Progenitor cell of endocrine pancreas (in vitro differentiated cells): Measurements from ENCODE around the gene SLC47A2. TPM values are rescaled to one million over a fixed set of nuclear protein-coding genes. Genes with fewer than 3 reads are reported as not detected.

Experiments used
- DNase-seq: peaks from one replicate; pipeline ENCODE4 v3.0.0; 2021; ENCODE audit warnings: low spot score; ENCODE audit not compliant: unreplicated experiment
- H3K27ac Mint-ChIP-seq: 2 replicates; pipeline ENCODE4 v1.8.0; 2021; ENCODE audit warnings: mild to moderate bottlenecking, moderate library complexity, mixed read lengths
- H3K27me3 Mint-ChIP-seq: 2 replicates; pipeline ENCODE4 v1.8.0; 2021; ENCODE audit warnings: mixed read lengths
- H3K36me3 Mint-ChIP-seq: 2 replicates; pipeline ENCODE4 v1.8.0; 2022; ENCODE audit warnings: mixed read lengths; ENCODE audit not compliant: insufficient read depth
- H3K4me1 Mint-ChIP-seq: 2 replicates; pipeline ENCODE4 v1.8.0; 2021; ENCODE audit warnings: low read depth, mixed read lengths
- H3K4me3 Mint-ChIP-seq: 2 replicates; pipeline ENCODE4 v1.8.0; 2021; ENCODE audit warnings: low read depth, mild to moderate bottlenecking, moderate library complexity, mixed read lengths
- H3K9me3 Mint-ChIP-seq: 2 replicates; pipeline ENCODE4 v1.8.0; 2021; ENCODE audit warnings: low read depth, mixed read lengths
- CTCF ChIP-seq: fragments of 200-600 bp; sonication (generic); IDR thresholded peaks from one replicate; pipeline ENCODE4 v1.5.0; 2021; ENCODE audit warnings: antibody characterized with exemption, mild to moderate bottlenecking; ENCODE audit not compliant: unreplicated experiment
- total RNA-seq: library from RNA; stranded (reverse); gene quantifications from 2 replicates; pipeline ENCODE4 v1.2.1, GENCODE V29; 2021

The SLC47A2 gene
- total RNA-seq, 1 donor from 2014 or later: not detected

- TF ChIP-seq CTCF: no peak
- no peak for DNase-seq
- Mint-ChIP-seq H3K4me3 (no peak overlapping the region), H3K27ac (no peak overlapping the region), H3K36me3 (no peaks in the 10 kb centered on the region), H3K4me1 (no peaks in the 10 kb centered on the region), H3K9me3 (no peaks in the 10 kb centered on the region), H3K27me3 (peaks cover 13% of the 10 kb centered on the region)
Observed at GRCh38 chr17:19723964-19724363, 7.6 kb upstream of the SLC47A2 start.

GRCh38 chr17:19720631-19721426 is 4.4 kb upstream of the SLC47A2 start:
- peaks cover 17% of the 10 kb centered on the region for H3K27me3 Mint-ChIP-seq
- no peaks in the 10 kb centered on the region for H3K4me1 Mint-ChIP-seq
- DNase-seq: no peak

GRCh38 chr17:19720210-19720475 is 3.8 kb upstream of the SLC47A2 start:
- no peak overlapping the region for H3K27ac Mint-ChIP-seq
- no peak for TF ChIP-seq CTCF

More at GRCh38 chr17:19720631-19721426, 4.4 kb upstream of the SLC47A2 start:
- no peak overlapping the region for H3K4me3 Mint-ChIP-seq
- no peak overlapping the region for H3K27ac Mint-ChIP-seq
- no peaks in the 10 kb centered on the region for H3K36me3 Mint-ChIP-seq
- no peak for TF ChIP-seq CTCF
- H3K9me3 Mint-ChIP-seq: no peaks in the 10 kb centered on the region

GRCh38 chr17:19719355-19720209 is 3.2 kb upstream of the SLC47A2 start:
- no peak for TF ChIP-seq CTCF
- Mint-ChIP-seq H3K36me3 (no peaks in the 10 kb centered on the region), H3K9me3 (no peaks in the 10 kb centered on the region), H3K4me1 (no peaks in the 10 kb centered on the region), H3K4me3 (no peak overlapping the region), H3K27me3 (peaks cover 13% of the 10 kb centered on the region), H3K27ac (no peak overlapping the region)
- DNase-seq: no peak

More at GRCh38 chr17:19720210-19720475, 3.8 kb upstream of the SLC47A2 start:
- no peak for DNase-seq
- Mint-ChIP-seq H3K9me3 (no peaks in the 10 kb centered on the region), H3K4me3 (no peak overlapping the region), H3K4me1 (no peaks in the 10 kb centered on the region), H3K27me3 (peaks cover 13% of the 10 kb centered on the region), H3K36me3 (no peaks in the 10 kb centered on the region)

- H3K4me3 Mint-ChIP-seq: no peak overlapping the region
- H3K27me3 Mint-ChIP-seq: peaks cover 13% of the 10 kb centered on the region
- H3K36me3 Mint-ChIP-seq: no peaks in the 10 kb centered on the region
- TF ChIP-seq CTCF: peak; percentile 14
- DNase-seq: no peak
- H3K9me3 Mint-ChIP-seq: no peaks in the 10 kb centered on the region
- H3K4me1 Mint-ChIP-seq: no peaks in the 10 kb centered on the region
- H3K27ac Mint-ChIP-seq: no peak overlapping the region
Observed at GRCh38 chr17:19718613-19719354, 2.4 kb upstream of the SLC47A2 start.
